ENCODE results near the gene KDM3B.

The KDM3B gene

DNA sequence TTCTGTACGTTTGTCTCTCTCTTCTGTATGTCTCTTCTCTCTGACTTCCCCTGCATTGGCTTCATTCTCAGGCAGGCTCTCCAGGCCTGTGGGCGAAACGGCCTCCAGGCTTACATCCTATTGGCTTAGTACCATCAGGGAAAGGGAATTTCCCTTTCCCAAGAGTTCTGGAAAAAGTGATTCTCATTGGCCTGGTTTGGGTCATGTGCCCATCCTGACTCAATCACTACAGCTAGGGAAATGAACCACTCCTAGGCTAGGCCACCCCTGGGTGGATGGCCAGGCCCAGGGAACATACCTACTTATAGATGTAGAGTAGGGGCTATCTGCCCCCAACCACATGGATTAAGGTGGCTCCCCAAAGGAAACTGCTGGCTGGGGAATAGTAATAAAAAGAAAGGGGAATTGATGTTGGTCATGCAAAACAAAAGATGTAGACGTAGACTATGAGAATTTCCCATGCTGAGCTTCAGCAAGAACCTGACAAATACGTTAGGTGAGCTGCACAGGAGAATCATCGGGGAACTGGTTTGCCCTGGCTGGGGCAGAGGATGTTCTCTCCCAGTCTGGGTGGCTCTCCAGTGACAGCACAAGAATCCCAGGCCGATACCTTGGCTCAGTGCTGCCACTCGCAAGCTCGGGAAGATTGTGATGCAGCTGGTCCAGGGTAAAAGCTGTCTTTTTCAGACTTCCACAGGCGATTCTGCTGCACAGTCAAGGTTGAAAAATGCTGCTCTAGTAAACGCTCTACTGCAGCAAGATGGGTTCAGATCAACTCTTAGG is 109.0 kb downstream of the KDM3B start:
- H4K20me1 ChIP-seq (ENCODE audit: insufficient read depth, low read length, poor library complexity, severe bottlenecking) = peaks cover 4% of the 10 kb centered on the region
- no peak overlapping the region for H2AFZ ChIP-seq (ENCODE audit: low read length)
- H3K9me3 ChIP-seq (ENCODE audit: insufficient read depth, low read depth, low read length) = no peaks in the 10 kb centered on the region
- H3K4me3 ChIP-seq (ENCODE audit: low read length, poor library complexity, severe bottlenecking) = no peak overlapping the region
- H3K27me3 ChIP-seq (ENCODE audit: insufficient read depth, low read length, poor library complexity, severe bottlenecking) = peaks cover 11% of the 10 kb centered on the region
- TF ChIP-seq, protein P1, sequence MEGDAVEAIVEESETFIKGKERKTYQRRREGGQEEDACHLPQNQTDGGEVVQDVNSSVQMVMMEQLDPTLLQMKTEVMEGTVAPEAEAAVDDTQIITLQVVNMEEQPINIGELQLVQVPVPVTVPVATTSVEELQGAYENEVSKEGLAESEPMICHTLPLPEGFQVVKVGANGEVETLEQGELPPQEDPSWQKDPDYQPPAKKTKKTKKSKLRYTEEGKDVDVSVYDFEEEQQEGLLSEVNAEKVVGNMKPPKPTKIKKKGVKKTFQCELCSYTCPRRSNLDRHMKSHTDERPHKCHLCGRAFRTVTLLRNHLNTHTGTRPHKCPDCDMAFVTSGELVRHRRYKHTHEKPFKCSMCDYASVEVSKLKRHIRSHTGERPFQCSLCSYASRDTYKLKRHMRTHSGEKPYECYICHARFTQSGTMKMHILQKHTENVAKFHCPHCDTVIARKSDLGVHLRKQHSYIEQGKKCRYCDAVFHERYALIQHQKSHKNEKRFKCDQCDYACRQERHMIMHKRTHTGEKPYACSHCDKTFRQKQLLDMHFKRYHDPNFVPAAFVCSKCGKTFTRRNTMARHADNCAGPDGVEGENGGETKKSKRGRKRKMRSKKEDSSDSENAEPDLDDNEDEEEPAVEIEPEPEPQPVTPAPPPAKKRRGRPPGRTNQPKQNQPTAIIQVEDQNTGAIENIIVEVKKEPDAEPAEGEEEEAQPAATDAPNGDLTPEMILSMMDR (conservative IDR thresholded peaks at IDR 0.05; ENCODE audit: low read length) = no peak
- no peak for TF ChIP-seq EZH2phosphoT487 (IDR thresholded peaks at IDR 0.05; ENCODE audit: borderline replicate concordance)
- H3K4me2 ChIP-seq (ENCODE audit: low read depth, low read length, poor library complexity, severe bottlenecking) = no peak overlapping the region
- H3K9me2 ChIP-seq (replicated peaks; ENCODE audit: low read depth, low read length) = no peaks in the 10 kb centered on the region
- H3K4me1 ChIP-seq (ENCODE audit: insufficient read depth, low read length, poor library complexity, severe bottlenecking) = peaks cover 37% of the 10 kb centered on the region
- no peak overlapping the region for H3K9ac ChIP-seq (ENCODE audit: low read depth, low read length, poor library complexity, severe bottlenecking)
- H3K36me3 ChIP-seq (ENCODE audit: insufficient read depth, low read length) = no peaks in the 10 kb centered on the region
- H3K79me2 ChIP-seq (ENCODE audit: insufficient read depth, low read length) = no peaks in the 10 kb centered on the region
- no peaks in the 10 kb centered on the region for H3F3A ChIP-seq (ENCODE audit: low read depth)

DNA sequence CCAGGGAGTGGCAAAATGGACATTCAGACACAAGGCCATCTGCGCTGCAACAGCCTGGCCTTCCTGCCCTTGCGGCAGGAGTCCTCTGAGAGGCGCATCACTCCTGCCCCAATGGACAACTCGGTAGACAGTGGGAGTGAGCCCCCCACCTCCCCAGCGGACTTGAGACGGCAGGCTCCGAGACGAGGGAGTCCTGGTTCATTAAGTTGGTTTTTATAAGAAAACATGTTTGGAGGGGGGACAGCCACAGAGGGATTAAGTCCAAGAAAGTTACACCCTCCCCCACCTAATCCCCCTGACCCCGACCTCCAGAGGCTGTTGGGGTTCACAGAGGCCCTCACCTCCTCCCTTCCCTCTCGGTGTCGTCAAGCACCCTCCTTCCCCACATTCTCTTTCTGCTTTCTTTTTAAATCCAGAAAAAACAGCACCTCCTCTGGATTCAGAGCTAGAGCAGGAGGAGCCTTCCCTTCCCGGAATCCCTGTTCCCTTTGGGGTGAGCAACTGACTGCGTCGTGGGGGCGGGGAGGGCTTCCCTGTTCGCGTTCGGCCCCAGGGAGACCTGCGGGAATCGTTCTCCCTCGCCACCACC is 111.0 kb downstream of the KDM3B start:
- Histone ChIP-seq H3K4me2 (ENCODE audit: low read depth, low read length, poor library complexity, severe bottlenecking) (peak overlapping the region; percentile 95), H2AFZ (ENCODE audit: low read length) (peak overlapping the region; percentile 94), H3K27me3 (ENCODE audit: insufficient read depth, low read length, poor library complexity, severe bottlenecking) (peaks cover 29% of the 10 kb centered on the region)

DNA sequence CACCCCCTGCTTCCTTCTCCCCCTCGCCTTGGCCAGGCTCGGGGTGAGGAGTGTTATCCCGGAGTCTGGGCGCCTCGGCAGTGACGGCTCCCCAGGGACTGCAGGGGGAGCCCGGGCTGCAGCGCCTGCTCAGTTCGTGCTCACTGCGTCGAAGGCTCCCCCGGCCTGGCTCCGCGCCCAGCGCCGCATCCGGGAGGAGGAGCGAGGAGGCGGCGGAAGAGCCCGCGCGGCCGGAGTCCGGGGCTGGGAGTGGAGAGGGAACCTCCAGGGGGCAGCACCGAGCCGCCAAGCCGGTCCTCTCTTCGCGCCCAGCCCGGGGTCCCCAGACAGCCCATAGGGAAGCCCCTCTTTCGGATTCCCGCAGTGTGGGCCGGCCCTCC is 111.5 kb downstream of the KDM3B start:
- peaks cover 23% of the 10 kb centered on the region for H3K4me1 ChIP-seq (ENCODE audit: insufficient read depth, low read length, poor library complexity, severe bottlenecking)
- H3K4me3 ChIP-seq (ENCODE audit: low read length, poor library complexity, severe bottlenecking) = peak overlapping the region; percentile 82
- no peaks in the 10 kb centered on the region for H3F3A ChIP-seq (ENCODE audit: low read depth)
- H3K9ac ChIP-seq (ENCODE audit: low read depth, low read length, poor library complexity, severe bottlenecking) = peak overlapping the region; percentile 82
- peaks cover 4% of the 10 kb centered on the region for H4K20me1 ChIP-seq (ENCODE audit: insufficient read depth, low read length, poor library complexity, severe bottlenecking)
- no peaks in the 10 kb centered on the region for H3K36me3 ChIP-seq (ENCODE audit: insufficient read depth, low read length)
- H3K4me2 ChIP-seq (ENCODE audit: low read depth, low read length, poor library complexity, severe bottlenecking) = peak overlapping the region; percentile 95
- no peaks in the 10 kb centered on the region for H3K9me2 ChIP-seq (replicated peaks; ENCODE audit: low read depth, low read length)
- peak overlapping the region; percentile 94 for H2AFZ ChIP-seq (ENCODE audit: low read length)
- no peaks in the 10 kb centered on the region for H3K79me2 ChIP-seq (ENCODE audit: insufficient read depth, low read length)
- H3K9me3 ChIP-seq (ENCODE audit: insufficient read depth, low read depth, low read length) = no peaks in the 10 kb centered on the region
- peaks cover 29% of the 10 kb centered on the region for H3K27me3 ChIP-seq (ENCODE audit: insufficient read depth, low read length, poor library complexity, severe bottlenecking)
- TF ChIP-seq EZH2phosphoT487 (IDR thresholded peaks at IDR 0.05; ENCODE audit: borderline replicate concordance) = no peak
- TF ChIP-seq, protein P1 (conservative IDR thresholded peaks at IDR 0.05; ENCODE audit: low read length) = peak; percentile 73

More for the DNA sequence above, 111.0 kb downstream of the KDM3B start:
- H3K79me2 ChIP-seq (ENCODE audit: insufficient read depth, low read length) = no peaks in the 10 kb centered on the region
- H3K36me3 ChIP-seq (ENCODE audit: insufficient read depth, low read length) = no peaks in the 10 kb centered on the region
- peaks cover 4% of the 10 kb centered on the region for H4K20me1 ChIP-seq (ENCODE audit: insufficient read depth, low read length, poor library complexity, severe bottlenecking)
- H3K9ac ChIP-seq (ENCODE audit: low read depth, low read length, poor library complexity, severe bottlenecking) = peak overlapping the region; percentile 82
- no peaks in the 10 kb centered on the region for H3F3A ChIP-seq (ENCODE audit: low read depth)
- no peaks in the 10 kb centered on the region for H3K9me2 ChIP-seq (replicated peaks; ENCODE audit: low read depth, low read length)
- TF ChIP-seq, protein P1 (conservative IDR thresholded peaks at IDR 0.05; ENCODE audit: low read length) = no peak
- no peak for TF ChIP-seq EZH2phosphoT487 (IDR thresholded peaks at IDR 0.05; ENCODE audit: borderline replicate concordance)
- H3K4me3 ChIP-seq (ENCODE audit: low read length, poor library complexity, severe bottlenecking) = peak overlapping the region; percentile 82
- H3K4me1 ChIP-seq (ENCODE audit: insufficient read depth, low read length, poor library complexity, severe bottlenecking) = peaks cover 28% of the 10 kb centered on the region
- no peaks in the 10 kb centered on the region for H3K9me3 ChIP-seq (ENCODE audit: insufficient read depth, low read depth, low read length)
